Natural killer cell (primary cell): ENCODE data around the gene PITX1. TPM values are rescaled to one million over a fixed set of nuclear protein-coding genes. Genes with fewer than 3 reads are reported as not detected.

Source experiments
- ATAC-seq, 3 donors: fragments of 150-1000 bp in 2 of 3; fragments of 200-7000 bp in 1 of 3; cut with Tn5 transposase; 1 replicate in 1 of 3; 2 replicates in 2 of 3; pipeline ENCODE4 v1.10.0; 2021; ENCODE audit warnings: mild to moderate bottlenecking in 2 of 3, moderate library complexity in 2 of 3
- DNase-seq, 2 donors: peaks; one replicate each; pipeline versions ENCODE4 v3.0.0 to v3.0.0-alpha.2; 2013 to 2021; ENCODE audit warnings: mixed read lengths in 1 of 2
- H3K27ac ChIP-seq: one replicate; pipeline ENCODE4 v1.5.1; 2013; ENCODE audit warnings: mild to moderate bottlenecking, low read length
- H3K27me3 ChIP-seq: one replicate; pipeline ENCODE4 v1.6.1; 2013; ENCODE audit warnings: low read length; ENCODE audit not compliant: control insufficient read depth, insufficient read depth
- H3K36me3 ChIP-seq: one replicate; pipeline ENCODE4 v1.6.1; 2013; ENCODE audit warnings: low read length; ENCODE audit not compliant: control insufficient read depth, insufficient read depth
- H3K4me1 ChIP-seq: one replicate; pipeline ENCODE4 v1.6.1; 2013; ENCODE audit warnings: low read length; ENCODE audit not compliant: control insufficient read depth, insufficient read depth
- H3K4me3 ChIP-seq: one replicate; pipeline ENCODE4 v1.5.1; 2013; ENCODE audit warnings: low read length
- H3K9me3 ChIP-seq: one replicate; pipeline ENCODE4 v1.6.1; 2013; ENCODE audit warnings: low read length; ENCODE audit not compliant: control insufficient read depth, insufficient read depth
- H3K27ac Mint-ChIP-seq, 2 donors: one replicate each; pipeline ENCODE4 v1.8.0; 2022; ENCODE audit warnings: mild to moderate bottlenecking in 2 of 2, mixed read lengths in 2 of 2, moderate library complexity in 1 of 2
- H3K27me3 Mint-ChIP-seq, 2 donors: one replicate each; pipeline ENCODE4 v1.8.0; 2022; ENCODE audit warnings: low read depth in 2 of 2, mixed read lengths in 2 of 2
- H3K36me3 Mint-ChIP-seq: one replicate; pipeline ENCODE4 v1.8.0; 2022; ENCODE audit warnings: mixed read lengths
- H3K4me1 Mint-ChIP-seq, 2 donors: one replicate each; pipeline ENCODE4 v1.8.0; 2022; ENCODE audit warnings: mixed read lengths in 2 of 2
- H3K4me3 Mint-ChIP-seq: one replicate; pipeline ENCODE4 v1.8.0; 2022; ENCODE audit warnings: mild to moderate bottlenecking, moderate library complexity, mixed read lengths
- H3K9me3 Mint-ChIP-seq, 2 donors: one replicate each; pipeline ENCODE4 v1.8.0; 2022; ENCODE audit warnings: mixed read lengths in 2 of 2
- WGBS: methylation state at CpG from one replicate; pipeline ENCODE4 v1.1.7; 2013; ENCODE audit warnings: missing lambda C conversion rate; ENCODE audit not compliant: insufficient coverage; 5-methylcytosine and 5-hydroxymethylcytosine counted together
- intact Hi-C: fragments of 100-400 bp; cut with micrococcal nuclease; formaldehyde crosslinking; loops from one replicate; pipeline ENCODE4 v1.14.2; 2022
- total RNA-seq, 4 donors: library from RNA; stranded (reverse); fragments of 120-200 nt in 1 of 4; gene quantifications; one replicate each; pipeline versions ENCODE4 v1.2.3 to v1.2.4, GENCODE V29; 2013 to 2022
- TF ChIP-seq, protein P1 (sequence below): fragments of 200-600 bp; IDR thresholded peaks from one replicate; pipeline ENCODE4 v1.8.0; 2022; ENCODE audit warnings: antibody characterized with exemption

PITX1 gene
- total RNA-seq, 3 donors from 2014 or later (not counting 1 experiment from before 2014, with no cell fraction given), result not detected

DNA sequence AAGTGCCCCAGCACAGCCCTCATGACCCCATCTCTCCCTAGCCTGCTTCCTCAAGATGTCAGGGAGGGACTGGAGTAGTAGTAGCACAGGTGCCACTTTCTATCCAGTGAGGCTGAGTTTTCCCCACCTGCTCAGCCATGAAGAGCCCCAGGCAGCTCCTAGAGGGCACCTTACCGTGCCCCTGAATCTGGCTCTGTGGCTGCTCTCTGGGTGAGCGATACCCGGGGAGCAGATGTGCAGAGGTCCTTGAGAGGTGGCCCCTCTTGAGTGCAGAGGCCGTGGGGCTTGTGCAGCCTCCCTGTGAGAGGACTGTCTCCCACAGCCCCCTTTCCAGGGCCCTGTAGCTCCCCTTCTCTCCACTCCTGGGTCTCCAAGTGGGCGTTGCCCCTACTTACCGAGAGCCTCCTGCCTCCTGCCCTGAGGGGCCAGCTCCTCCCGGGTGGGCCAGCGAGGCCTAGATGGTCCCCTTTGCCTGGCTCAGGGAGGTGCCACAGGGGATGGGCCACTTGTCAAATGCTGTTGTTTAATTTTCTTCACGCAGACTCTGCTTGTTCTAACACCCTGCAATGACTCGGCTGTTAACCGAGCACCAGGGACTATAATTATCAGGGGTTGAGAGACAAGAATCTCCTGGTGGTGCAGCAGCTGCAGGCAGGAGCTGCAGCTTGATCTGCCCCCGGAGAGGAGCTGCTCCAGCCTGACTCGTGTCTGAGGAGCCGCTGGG, 29.6 kb upstream of the PITX1 start:
- no peak overlapping the region for H3K27ac ChIP-seq
- no peaks in the 10 kb centered on the region for H3K27me3 ChIP-seq
- Mint-ChIP-seq H3K27me3 (peaks cover 0 to 2% of the 10 kb centered on the region in 2 donors), H3K9me3 (no peaks in the 10 kb centered on the region), H3K36me3 (no peaks in the 10 kb centered on the region), H3K27ac (no peak overlapping the region), H3K4me3 (no peak overlapping the region), H3K4me1 (no peaks in the 10 kb centered on the region)
- intact Hi-C loops, result no loop called here
- H3K36me3 ChIP-seq, result no peaks in the 10 kb centered on the region
- ATAC-seq, result no peak
- H3K9me3 ChIP-seq, result no peaks in the 10 kb centered on the region
- TF ChIP-seq, protein P1, sequence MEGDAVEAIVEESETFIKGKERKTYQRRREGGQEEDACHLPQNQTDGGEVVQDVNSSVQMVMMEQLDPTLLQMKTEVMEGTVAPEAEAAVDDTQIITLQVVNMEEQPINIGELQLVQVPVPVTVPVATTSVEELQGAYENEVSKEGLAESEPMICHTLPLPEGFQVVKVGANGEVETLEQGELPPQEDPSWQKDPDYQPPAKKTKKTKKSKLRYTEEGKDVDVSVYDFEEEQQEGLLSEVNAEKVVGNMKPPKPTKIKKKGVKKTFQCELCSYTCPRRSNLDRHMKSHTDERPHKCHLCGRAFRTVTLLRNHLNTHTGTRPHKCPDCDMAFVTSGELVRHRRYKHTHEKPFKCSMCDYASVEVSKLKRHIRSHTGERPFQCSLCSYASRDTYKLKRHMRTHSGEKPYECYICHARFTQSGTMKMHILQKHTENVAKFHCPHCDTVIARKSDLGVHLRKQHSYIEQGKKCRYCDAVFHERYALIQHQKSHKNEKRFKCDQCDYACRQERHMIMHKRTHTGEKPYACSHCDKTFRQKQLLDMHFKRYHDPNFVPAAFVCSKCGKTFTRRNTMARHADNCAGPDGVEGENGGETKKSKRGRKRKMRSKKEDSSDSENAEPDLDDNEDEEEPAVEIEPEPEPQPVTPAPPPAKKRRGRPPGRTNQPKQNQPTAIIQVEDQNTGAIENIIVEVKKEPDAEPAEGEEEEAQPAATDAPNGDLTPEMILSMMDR, result no peak
- WGBS, result 67% methylated on average over 14 of the region's 14 CpGs
- H3K4me3 ChIP-seq, result no peak overlapping the region
- DNase-seq, result no peak
- no peaks in the 10 kb centered on the region for H3K4me1 ChIP-seq

DNA sequence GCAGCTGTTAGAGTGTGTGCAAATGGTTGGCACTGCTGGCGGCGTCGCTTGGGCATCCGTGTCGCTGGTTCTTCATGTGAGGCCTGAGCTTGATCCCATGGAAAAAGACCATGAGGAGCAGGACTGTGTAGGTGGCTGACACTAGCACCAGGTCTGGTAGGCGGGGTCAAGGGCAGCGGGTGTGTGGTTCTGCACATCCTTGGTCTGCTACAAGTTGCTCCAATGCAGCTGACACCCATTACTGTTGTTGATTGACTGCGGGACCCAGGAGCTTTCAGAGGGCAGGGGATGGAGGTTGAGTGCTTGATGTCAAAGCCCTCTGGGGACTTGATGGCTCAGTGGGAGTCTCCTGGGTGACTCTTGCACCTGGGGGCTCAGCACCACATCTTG, 29.0 kb upstream of the PITX1 start:
- 93% methylated on average over 8 of the region's 8 CpGs for WGBS
- H3K9me3 ChIP-seq, result no peaks in the 10 kb centered on the region
- no peak for ATAC-seq
- TF ChIP-seq, protein P1, result no peak
- no peak for DNase-seq
- Mint-ChIP-seq H3K9me3 (no peaks in the 10 kb centered on the region), H3K27me3 (peaks cover 0 to 8% of the 10 kb centered on the region in 2 donors), H3K4me3 (no peak overlapping the region), H3K27ac (no peak overlapping the region), H3K4me1 (no peaks in the 10 kb centered on the region), H3K36me3 (no peaks in the 10 kb centered on the region)
- no peak overlapping the region for H3K4me3 ChIP-seq
- H3K4me1 ChIP-seq, result no peaks in the 10 kb centered on the region
- H3K36me3 ChIP-seq, result no peaks in the 10 kb centered on the region
- intact Hi-C loops, result no loop called here
- H3K27me3 ChIP-seq, result no peaks in the 10 kb centered on the region
- H3K27ac ChIP-seq, result no peak overlapping the region

DNA sequence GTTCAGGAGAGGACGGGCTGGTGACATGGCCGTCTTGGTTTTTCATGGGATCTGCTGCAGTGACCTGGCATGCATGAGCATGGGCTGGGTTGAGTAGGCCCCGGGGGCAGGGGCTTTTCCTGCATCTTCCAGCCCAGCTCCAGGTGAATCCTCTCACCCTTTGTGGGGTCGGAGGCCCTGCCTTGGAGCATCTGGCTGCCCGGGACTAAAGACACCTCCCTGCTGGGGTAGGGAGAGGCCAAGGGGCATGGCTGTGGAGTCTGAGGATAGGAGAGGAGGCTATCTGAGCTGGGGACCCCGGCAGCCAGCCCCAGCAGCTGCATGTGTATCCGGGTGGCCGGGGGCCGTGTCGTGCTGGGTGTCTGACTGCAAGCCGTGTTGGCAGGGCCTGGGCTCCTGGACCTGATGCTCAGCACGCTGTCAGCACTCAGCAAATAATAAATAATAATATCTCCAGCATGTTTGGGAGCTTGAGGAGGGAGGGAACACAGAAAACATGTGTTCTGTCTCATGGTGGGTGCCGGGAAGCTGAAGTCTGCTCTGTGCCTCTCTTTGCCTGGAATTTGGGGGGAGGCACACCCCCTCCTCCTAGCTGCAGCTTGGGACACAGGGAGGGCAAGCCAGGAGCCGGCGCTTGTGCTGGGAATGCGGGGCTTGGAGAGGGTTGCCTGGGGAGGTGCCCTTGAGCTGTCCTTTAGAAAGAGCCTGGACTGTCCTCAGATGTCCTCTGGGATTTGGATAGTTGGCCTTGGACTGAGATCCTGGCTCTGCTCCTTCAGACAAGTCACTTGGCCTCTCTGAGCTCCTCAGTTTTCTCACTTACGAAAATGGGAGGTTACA, 28.4 kb upstream of the PITX1 start:
- H3K27me3 ChIP-seq, result no peaks in the 10 kb centered on the region
- Mint-ChIP-seq H3K27me3 (peaks cover 0 to 14% of the 10 kb centered on the region in 2 donors), H3K4me3 (no peak overlapping the region), H3K4me1 (no peaks in the 10 kb centered on the region), H3K36me3 (no peaks in the 10 kb centered on the region), H3K9me3 (no peaks in the 10 kb centered on the region), H3K27ac (no peak overlapping the region)
- H3K36me3 ChIP-seq, result no peaks in the 10 kb centered on the region
- no peak for DNase-seq
- TF ChIP-seq, protein P1, result no peak
- H3K4me1 ChIP-seq, result no peaks in the 10 kb centered on the region
- H3K4me3 ChIP-seq, result no peak overlapping the region
- WGBS, result 86% methylated on average over 16 of the region's 17 CpGs
- no peak overlapping the region for H3K27ac ChIP-seq
- H3K9me3 ChIP-seq, result no peaks in the 10 kb centered on the region
- ATAC-seq, result no peak
- intact Hi-C loops, result no loop called here
